HG03378 (cell line): Measurements from ENCODE around the gene MYO3B.
"Not testable (repeated sequence)": the region's sequence is repeated elsewhere in the genome, so short reads cannot be mapped to it uniquely, and the experiment has no call there.

ENCODE experiments used
- ATAC-seq: cut with Tn5 transposase; IDR thresholded peaks from one replicate; pipeline ENCODE4 v1.9.1; 2021; ENCODE audit warnings: mild to moderate bottlenecking, moderate library complexity; ENCODE audit not compliant: unreplicated experiment

MYO3B gene

DNA sequence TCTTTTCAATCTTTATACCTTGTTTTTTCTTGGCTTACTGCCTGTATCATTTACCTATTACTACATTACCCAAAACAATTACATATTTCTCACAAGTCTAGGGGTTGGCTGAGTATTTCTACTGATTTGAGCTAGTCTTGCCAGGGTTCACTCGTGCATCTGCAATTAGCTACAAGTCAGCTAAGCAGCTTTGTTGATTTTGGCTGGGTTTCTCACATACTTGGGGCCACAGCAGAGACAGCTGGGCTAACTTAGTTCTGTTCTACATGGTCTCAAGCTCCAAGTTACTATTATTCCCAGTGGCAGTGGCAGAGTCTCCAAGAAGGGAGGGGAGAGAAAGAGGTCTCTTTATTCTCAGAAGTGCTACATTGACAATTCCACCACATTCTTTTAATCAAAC is 482.5 kb downstream of the MYO3B start:
- no peak for ATAC-seq

DNA sequence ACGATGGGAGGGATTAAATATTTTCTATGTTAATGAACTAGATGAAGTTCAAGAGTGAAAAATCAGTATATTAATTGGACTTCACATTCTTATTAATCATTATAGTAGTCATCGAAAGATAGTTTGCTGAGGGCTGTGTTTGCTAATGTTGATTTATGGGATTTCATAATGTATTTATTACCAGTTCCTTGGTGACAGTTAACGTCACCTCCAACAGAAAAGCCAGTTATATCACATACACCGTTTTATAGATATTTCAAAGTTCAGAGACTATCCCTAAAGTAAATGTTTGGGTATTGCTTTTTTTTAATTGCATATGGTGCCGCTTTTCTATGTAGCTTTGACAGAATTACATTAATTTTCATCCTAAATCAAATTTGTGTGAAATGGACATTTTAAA is 487.8 kb downstream of the MYO3B start:
- no peak for ATAC-seq

DNA sequence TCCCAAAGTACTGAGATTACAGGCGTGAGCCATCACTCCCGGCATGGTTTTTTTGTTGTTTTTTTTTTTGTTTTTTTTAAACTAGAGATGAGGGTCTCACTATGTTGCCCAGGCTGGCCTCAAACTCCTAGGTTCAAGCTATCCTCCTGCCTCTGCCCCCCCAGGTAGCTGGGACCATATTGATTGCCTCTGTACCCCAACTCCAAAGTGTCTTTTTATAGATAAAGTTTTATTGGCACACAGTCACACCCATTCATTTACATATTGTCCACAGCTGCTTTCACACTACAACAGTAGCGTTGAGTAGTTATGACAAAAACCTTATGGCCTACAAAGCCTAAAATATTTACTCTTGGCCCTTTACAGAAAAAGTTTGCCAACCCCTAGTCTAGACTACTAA is 492.0 kb downstream of the MYO3B start:
- no peak for ATAC-seq

DNA sequence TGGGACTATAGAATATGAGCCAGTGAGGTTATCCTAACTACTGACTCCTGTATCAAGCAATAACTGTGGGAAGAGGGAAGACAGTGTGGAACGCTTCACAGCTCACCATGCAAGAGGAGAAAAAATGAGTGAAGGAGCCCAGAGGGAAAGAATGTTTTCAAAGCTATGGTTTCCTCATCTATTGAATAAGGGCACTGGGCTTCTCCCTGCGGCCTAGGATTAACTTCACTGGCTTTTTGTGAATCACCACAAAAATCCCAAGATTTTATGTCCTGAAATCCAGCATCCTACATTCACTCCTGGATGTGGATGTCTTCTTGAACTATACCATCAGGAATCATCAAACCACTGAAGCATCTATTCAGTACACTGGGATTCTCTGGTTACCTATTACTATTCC is 492.7 kb downstream of the MYO3B start:
- ATAC-seq: no peak

DNA sequence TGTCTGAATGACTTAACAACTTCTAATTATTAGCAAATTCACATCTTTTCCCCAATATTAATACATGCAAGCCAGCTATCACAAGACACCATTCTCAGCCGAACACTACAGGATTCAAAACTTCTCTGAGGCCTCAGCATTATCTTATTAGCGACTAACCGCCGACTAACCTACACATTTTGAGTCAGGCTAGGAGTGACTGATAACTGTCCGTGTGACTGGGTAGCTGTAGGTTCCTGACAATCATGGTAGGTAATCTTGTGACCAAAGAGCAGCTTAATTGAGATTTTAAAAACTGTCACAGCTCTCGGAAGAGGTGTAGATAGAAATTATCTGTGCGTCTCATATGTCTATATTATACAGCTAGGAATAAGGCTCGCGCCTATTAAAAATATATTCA is 493.1 kb downstream of the MYO3B start:
- no peak for ATAC-seq

DNA sequence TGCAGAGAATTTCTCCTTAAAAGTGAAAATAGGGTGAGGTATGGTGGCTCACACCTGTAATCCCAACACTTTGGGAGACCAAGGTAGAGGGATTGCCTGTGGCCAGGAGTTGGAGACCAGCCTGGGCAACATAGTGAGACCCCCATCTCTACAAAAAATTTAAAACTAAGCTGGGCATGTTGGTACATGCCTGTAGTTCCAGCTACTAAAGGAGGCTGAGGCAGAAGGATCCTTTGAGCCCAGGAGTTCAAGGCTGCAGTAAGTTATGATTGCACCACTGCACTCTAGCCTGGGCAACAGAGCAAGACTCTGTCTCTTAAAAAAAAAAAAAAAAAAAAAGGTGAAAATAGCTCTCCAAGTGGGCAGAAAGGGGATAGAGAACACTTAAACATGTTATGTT is 496.3 kb downstream of the MYO3B start:
- ATAC-seq: not testable (repeated sequence)

DNA sequence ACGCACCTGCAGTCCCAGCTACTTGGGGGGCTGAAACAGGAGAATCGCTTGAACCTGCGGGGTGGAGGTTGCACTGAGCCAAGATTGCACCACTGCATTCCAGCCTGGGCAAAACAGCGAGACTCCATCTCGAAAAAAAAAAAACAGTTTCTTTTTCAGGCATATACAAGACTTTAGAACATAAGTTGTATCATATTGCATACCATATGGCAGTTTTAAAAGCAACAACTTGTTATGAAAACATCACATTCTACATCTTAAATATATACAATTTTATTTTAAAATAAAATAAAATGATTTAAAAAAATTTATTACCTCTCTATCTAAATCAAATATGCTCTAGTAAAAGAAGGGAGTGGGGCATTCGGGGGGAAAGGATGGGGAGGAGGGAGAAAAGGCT is 497.8 kb downstream of the MYO3B start:
- ATAC-seq: no peak

DNA sequence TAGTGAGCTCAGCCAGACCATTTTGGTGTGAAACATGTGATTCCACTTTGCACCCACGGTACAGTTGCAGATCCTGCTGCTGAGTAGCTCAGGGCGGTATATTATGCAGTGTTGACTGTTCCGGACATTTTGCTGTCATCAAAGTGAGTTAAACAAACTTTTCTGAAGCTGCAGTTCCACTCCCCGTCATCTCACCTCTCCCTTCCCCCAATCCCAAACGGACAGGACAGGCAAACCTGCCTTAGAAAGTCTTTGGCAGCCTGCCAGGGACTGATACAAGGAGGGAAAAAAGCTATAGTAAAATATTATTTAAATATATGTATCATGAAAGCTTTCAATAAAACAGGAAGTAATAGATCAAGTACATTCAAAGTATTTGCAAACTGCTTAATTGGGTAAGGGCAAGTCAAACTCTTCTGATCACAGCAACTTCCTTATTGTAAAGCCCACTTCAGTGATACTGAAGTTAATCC is 501.7 kb downstream of the MYO3B start:
- no peak for ATAC-seq

DNA sequence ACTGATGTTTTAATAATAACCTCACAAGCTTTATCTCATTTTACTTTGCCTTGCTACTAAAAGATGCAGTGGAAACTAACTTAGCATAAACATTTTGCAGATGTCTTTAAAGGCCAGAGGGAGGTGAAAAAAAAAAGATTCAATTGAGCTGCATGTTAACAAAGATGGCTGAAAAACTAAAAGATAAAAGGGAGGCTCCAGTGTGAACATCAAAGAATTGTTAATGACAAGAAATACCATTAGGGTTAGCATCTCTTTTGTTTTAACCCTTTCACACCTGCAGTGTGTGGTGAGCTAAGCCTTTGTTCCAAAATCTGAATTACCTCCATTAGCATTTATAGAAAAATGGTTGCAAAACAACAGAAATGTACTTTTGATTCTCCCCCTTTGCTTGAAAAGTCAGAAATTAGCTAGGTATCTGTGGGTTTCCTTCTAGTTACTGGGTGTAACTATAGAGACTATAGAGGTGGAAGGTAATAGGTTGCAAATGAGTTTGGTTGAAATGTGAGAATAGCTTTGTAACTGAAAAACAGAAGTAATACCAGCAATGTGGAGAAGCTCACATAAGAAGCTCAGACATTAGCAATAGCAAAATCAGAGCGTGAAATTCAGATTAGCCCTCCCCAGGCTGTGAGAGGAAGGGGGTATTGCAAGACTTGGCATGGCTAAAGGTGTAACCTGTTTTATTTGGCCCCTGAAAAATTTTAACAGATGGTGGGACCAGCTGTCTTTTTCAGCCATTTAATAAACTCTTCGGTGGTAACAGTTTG is 502.4 kb downstream of the MYO3B start:
- peak; percentile 59 for ATAC-seq

DNA sequence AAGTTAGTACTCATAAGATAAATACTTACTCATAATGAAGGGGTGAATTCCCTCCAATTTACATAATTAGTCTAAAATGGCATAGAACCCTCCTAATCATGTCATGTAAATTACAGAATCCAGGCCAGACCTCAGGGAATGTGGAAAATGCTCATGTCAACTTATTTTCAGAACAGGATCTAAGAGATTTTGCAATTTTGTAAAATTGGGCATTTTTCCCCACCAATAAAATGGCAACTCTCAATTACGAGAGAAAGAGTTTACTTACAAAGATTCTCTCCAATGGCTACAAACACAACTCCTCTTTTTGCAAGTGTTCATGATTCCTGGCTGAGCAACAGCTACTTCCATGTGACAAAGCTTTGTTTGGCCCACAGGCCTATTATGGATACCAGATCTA is 503.4 kb downstream of the MYO3B start:
- no peak for ATAC-seq

DNA sequence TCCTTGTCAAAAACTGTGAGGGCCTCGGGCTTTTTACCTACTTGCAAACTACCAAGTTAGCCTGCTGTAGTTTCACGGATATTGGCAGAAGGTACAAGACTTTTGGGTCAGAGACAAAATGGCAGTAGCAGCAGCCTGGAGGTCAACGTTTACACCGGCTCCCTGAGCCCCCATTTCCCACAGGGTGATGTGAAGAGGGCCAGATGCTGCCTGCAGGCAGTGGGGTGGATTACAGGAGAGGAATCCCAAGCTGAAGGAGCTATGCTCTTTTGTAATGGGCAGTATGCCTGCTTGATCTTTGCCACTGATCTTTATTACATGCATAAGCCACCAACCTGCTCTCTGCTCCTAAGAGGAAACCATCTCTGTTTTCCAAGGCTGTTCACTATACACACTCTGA is 507.6 kb downstream of the MYO3B start:
- no peak for ATAC-seq

DNA sequence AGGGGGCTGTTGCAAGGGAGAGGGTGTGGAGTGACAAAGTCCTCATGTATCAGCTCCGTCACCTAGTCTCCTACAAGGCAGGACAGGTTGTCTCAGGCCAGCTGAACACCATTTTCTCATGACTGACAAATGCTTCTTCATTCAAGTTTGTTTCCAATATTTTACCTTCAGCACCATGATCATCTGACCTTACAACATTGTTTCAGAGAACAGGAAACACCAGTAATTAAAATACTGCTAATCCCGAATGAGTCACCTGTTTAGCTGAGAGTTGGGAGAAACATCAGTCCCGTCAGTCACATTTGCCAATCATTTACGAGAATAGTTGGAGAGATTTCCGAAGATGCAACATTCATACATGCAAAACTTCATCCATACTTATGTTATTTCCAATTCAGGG is 511.5 kb downstream of the MYO3B start:
- ATAC-seq: no peak

DNA sequence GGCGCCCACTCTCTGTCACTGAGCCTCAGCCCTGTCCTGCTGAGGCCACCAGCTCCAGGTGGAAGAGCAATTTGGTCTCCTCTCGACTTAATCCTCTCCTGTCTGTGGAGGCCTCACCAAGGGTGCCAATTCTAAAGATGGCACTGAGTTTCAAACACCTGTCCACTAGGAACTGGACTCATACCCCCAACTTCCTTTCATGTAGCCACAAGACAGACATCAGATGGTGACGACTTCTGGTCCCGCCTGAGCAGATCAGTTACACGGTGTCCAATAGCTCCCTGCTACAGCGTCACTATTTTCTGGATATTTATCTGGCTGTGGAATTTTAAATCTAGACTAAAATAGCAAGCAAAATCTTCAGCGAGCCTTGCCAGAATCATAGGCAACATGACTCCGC is 512.7 kb downstream of the MYO3B start:
- ATAC-seq: no peak

DNA sequence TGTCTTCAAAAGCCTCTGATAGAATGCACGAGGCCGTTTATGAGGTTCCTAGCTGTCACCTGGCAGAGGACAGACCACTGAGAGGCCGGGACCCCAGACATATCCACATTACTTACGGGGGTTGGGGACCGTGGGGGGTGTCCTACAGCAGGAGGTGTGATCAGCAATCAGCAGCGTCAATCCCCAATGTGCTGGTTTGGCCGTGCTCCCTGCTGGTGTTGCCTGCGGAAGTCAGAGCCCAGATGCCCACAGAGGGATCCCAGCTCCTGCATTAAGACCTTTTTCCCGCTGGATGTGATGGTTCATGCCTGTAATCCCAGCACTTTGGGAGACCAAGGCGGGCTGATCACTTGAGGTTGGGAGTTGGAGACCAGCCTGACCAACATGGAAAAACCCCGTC is 516.4 kb downstream of the MYO3B start:
- no peak for ATAC-seq

DNA sequence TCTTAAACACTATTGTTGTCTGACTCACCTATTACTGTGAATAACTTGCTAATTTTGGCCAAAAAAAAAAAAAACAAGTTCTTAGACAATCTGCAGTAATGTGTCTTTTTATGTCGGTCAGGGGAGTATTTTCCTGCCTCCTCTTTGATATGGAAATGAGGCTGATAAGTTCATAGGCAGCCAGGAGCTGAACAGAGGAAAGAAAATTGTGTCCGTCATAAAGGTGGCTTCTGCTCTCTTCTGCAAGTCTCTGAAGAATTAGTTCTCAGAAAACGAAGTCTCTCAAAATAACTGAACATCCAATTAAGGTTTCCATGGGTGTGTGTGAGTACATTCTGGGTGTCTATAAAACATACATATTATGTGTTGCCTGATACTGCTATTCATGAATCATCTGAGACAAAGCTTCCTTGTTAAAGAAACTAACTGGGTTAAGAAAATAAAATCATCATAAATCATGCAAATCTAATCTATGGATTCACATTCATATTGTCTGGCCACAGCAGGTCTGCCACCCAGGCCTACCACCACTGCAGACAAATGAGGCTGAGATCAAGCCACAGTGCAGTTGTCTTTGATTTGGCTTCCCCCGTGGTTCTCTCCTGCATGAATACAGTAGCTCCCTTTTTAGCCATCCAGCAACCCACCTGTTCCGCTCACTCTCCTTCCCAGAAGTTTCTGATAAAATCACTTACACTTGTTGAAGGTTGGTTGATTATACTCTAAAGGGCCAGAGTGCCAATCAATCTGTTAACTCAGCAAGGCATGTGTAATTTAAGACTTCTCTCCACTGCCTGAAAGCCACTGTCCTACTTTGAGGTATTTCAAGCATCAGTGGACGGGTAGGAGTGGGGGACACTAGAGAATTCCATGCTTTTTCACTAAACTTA is 517.8 kb downstream of the MYO3B start:
- ATAC-seq: no peak

DNA sequence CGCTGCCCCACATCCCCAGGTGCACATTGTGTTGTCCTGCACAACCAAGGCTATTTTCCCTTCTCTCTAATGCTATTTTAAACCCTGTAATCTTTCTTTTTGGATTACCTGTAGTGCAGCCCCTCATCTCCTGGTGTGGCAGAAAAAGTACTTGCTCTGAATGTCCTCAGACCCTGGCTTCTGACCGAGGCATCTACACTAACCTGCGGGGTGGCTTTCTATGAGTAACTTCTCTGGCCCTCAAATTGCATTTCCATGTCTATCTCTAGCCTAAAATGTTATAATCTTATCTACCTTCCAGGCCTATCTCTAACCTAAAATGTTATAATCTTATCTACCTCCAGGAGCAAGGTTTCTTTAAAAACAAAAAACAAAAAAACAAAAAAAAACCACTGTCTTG is 519.0 kb downstream of the MYO3B start:
- ATAC-seq: no peak

DNA sequence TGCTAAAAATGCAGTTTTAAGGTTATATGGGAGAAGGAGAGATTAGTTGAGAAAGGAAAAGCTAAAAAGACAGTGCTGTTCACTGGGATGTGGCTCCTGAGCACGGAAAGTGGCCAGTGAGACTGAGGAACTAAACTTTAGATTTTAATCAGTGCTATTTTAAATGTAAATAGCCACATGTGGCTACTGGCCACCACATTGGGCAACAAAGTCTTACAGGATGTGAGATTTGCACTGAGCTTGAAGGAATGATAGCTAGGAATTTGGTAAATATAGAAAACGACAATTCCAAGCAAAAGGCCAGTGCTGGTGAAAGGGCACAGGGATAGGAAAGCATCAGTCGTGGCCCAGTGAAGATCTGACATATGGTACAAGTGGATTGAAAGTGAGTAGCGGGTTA is 523.1 kb downstream of the MYO3B start:
- no peak for ATAC-seq

DNA sequence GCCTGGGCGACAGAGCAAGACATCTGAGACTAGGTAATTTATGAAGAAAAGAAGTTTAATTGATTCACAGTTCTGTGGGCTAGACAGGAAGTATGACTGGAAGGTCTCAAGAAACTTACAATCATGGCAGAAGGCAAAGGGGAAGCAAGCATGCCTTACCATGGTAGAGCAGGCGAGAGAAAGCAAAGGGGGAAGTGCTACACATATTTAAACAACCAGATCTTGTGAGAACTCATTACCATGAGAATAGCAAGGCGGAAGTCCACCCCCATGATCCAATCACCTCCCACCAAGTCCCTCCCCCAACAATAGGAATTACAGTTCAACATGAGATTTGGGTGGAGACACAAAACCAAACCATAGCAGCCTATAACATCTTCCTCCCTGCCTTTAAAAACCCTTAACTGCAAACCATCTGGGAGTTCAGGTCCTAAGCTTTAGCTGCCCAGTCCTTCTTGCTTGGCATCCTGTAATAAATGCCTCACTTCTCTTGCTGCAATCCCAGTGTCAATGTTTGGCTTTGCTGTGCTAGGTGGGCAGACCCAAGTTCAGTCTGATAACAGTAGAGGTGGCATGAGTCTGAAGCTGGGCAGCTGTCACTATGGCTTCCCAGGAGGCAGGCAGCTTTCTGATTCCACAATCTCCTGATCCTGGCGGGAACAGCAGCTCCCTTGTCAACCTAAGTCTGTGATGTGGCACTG is 526.0 kb downstream of the MYO3B start:
- no peak for ATAC-seq
